ENCODE data around the gene ASB13. TPM values are rescaled to one million over a fixed set of nuclear protein-coding genes. Genes with fewer than 3 reads are reported as not detected.

The ASB13 gene
- total and polyA plus RNA-seq, 2 experiments from 2014 or later = 11.6 to 20.2 TPM

DNA sequence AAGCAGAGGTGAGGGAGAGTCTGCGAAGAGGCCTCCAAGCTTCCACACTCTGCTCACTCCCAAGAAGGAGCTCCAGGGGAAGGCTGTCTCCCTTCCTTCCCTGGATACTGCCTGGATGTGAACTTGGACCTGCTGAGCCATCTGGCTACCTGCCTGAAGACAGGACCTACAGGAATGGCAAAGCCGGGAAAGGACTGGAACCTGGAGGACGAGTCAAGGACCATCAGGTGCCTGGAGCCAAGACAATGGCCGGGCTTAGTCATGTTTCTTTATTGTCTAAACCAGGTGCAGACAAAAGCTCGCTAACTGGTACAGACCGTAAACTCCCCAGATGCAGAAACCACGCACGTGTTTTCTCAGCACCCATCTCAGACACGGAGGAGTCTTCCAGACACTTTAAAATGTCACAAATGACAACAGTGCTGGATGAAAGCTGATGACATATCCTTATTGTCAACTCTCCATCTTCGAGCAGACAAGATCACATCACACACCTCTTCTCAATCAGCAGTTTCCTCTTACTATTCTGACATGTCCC is 12.1 kb downstream of the ASB13 start:
- peaks cover 2% of the 10 kb centered on the region for H3K4me1 ChIP-seq (ENCODE audit: insufficient read depth)
- no peak overlapping the region for H2AFZ ChIP-seq
- no peak overlapping the region for H3K27ac Mint-ChIP-seq
- DNase-seq (ENCODE audit: low spot score) (no peak), ATAC-seq (no peak)
- H3K36me3 ChIP-seq (ENCODE audit: insufficient read depth) = no peaks in the 10 kb centered on the region
- peaks cover 17% of the 10 kb centered on the region for H3K27me3 Mint-ChIP-seq (ENCODE audit: insufficient read depth, low read depth, poor library complexity)
- H3K9me3 Mint-ChIP-seq = no peaks in the 10 kb centered on the region
- H3K79me2 ChIP-seq (replicated peaks; ENCODE audit: insufficient read depth) = peaks cover 26% of the 10 kb centered on the region
- no peaks in the 10 kb centered on the region for H3K27me3 ChIP-seq (ENCODE audit: insufficient read depth)
- H3K4me1 Mint-ChIP-seq = peaks cover 28% of the 10 kb centered on the region
- no peak overlapping the region for H3K4me3 Mint-ChIP-seq
- no peaks in the 10 kb centered on the region for H3K9me2 ChIP-seq (ENCODE audit: insufficient read depth)
- H3K27ac ChIP-seq (ENCODE audit: low read depth) = no peak overlapping the region
- no peak overlapping the region for H3K4me2 ChIP-seq
- no peak overlapping the region for H3K4me3 ChIP-seq
- no peaks in the 10 kb centered on the region; the same call in 2 of the 3 replicates for H3K36me3 Mint-ChIP-seq (ENCODE audit: low read depth)
- H4K20me1 ChIP-seq (replicated peaks; ENCODE audit: insufficient read depth) = peaks cover 1% of the 10 kb centered on the region
- no peak for TF ChIP-seq ZNF114 (CRISPR knock-in tag; IDR thresholded peaks at IDR 0.05)
- TF ChIP-seq EZH2 (IDR thresholded peaks at IDR 0.05; ENCODE audit: low read depth, unreplicated experiment) = no peak
- TF ChIP-seq, protein P1, sequence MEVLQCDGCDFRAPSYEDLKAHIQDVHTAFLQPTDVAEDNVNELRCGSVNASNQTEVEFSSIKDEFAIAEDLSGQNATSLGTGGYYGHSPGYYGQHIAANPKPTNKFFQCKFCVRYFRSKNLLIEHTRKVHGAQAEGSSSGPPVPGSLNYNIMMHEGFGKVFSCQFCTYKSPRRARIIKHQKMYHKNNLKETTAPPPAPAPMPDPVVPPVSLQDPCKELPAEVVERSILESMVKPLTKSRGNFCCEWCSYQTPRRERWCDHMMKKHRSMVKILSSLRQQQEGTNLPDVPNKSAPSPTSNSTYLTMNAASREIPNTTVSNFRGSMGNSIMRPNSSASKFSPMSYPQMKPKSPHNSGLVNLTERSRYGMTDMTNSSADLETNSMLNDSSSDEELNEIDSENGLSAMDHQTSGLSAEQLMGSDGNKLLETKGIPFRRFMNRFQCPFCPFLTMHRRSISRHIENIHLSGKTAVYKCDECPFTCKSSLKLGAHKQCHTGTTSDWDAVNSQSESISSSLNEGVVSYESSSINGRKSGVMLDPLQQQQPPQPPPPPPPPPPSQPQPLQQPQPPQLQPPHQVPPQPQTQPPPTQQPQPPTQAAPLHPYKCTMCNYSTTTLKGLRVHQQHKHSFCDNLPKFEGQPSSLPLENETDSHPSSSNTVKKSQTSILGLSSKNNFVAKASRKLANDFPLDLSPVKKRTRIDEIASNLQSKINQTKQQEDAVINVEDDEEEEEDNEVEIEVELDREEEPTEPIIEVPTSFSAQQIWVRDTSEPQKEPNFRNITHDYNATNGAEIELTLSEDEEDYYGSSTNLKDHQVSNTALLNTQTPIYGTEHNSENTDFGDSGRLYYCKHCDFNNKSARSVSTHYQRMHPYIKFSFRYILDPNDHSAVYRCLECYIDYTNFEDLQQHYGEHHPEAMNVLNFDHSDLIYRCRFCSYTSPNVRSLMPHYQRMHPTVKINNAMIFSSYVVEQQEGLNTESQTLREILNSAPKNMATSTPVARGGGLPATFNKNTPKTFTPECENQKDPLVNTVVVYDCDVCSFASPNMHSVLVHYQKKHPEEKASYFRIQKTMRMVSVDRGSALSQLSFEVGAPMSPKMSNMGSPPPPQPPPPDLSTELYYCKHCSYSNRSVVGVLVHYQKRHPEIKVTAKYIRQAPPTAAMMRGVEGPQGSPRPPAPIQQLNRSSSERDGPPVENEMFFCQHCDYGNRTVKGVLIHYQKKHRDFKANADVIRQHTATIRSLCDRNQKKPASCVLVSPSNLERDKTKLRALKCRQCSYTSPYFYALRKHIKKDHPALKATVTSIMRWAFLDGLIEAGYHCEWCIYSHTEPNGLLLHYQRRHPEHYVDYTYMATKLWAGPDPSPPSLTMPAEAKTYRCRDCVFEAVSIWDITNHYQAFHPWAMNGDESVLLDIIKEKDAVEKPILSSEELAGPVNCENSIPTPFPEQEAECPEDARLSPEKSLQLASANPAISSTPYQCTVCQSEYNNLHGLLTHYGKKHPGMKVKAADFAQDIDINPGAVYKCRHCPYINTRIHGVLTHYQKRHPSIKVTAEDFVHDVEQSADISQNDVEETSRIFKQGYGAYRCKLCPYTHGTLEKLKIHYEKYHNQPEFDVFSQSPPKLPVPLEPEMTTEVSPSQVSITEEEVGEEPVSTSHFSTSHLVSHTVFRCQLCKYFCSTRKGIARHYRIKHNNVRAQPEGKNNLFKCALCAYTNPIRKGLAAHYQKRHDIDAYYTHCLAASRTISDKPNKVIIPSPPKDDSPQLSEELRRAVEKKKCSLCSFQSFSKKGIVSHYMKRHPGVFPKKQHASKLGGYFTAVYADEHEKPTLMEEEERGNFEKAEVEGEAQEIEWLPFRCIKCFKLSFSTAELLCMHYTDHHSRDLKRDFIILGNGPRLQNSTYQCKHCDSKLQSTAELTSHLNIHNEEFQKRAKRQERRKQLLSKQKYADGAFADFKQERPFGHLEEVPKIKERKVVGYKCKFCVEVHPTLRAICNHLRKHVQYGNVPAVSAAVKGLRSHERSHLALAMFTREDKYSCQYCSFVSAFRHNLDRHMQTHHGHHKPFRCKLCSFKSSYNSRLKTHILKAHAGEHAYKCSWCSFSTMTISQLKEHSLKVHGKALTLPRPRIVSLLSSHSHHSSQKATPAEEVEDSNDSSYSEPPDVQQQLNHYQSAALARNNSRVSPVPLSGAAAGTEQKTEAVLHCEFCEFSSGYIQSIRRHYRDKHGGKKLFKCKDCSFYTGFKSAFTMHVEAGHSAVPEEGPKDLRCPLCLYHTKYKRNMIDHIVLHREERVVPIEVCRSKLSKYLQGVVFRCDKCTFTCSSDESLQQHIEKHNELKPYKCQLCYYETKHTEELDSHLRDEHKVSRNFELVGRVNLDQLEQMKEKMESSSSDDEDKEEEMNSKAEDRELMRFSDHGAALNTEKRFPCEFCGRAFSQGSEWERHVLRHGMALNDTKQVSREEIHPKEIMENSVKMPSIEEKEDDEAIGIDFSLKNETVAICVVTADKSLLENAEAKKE (CRISPR knock-in tag; IDR thresholded peaks at IDR 0.05) = no peak
- TF ChIP-seq, protein P2, sequence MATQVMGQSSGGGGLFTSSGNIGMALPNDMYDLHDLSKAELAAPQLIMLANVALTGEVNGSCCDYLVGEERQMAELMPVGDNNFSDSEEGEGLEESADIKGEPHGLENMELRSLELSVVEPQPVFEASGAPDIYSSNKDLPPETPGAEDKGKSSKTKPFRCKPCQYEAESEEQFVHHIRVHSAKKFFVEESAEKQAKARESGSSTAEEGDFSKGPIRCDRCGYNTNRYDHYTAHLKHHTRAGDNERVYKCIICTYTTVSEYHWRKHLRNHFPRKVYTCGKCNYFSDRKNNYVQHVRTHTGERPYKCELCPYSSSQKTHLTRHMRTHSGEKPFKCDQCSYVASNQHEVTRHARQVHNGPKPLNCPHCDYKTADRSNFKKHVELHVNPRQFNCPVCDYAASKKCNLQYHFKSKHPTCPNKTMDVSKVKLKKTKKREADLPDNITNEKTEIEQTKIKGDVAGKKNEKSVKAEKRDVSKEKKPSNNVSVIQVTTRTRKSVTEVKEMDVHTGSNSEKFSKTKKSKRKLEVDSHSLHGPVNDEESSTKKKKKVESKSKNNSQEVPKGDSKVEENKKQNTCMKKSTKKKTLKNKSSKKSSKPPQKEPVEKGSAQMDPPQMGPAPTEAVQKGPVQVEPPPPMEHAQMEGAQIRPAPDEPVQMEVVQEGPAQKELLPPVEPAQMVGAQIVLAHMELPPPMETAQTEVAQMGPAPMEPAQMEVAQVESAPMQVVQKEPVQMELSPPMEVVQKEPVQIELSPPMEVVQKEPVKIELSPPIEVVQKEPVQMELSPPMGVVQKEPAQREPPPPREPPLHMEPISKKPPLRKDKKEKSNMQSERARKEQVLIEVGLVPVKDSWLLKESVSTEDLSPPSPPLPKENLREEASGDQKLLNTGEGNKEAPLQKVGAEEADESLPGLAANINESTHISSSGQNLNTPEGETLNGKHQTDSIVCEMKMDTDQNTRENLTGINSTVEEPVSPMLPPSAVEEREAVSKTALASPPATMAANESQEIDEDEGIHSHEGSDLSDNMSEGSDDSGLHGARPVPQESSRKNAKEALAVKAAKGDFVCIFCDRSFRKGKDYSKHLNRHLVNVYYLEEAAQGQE (IDR thresholded peaks at IDR 0.05; ENCODE audit: unreplicated experiment) = no peak
- no peak for TF ChIP-seq NANOG (IDR thresholded peaks at IDR 0.05; ENCODE audit: borderline replicate concordance)
- TF ChIP-seq, protein P3, sequence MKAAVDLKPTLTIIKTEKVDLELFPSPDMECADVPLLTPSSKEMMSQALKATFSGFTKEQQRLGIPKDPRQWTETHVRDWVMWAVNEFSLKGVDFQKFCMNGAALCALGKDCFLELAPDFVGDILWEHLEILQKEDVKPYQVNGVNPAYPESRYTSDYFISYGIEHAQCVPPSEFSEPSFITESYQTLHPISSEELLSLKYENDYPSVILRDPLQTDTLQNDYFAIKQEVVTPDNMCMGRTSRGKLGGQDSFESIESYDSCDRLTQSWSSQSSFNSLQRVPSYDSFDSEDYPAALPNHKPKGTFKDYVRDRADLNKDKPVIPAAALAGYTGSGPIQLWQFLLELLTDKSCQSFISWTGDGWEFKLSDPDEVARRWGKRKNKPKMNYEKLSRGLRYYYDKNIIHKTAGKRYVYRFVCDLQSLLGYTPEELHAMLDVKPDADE (IDR thresholded peaks at IDR 0.05) = no peak
- no peak for TF ChIP-seq JUNB (IDR thresholded peaks at IDR 0.05; ENCODE audit: unreplicated experiment)
- no peak for TF ChIP-seq STAT1 (IDR thresholded peaks at IDR 0.05; ENCODE audit: unreplicated experiment)
- TF ChIP-seq EZH2phosphoT487 (IDR thresholded peaks at IDR 0.05; ENCODE audit: unreplicated experiment) = no peak
- no peak for TF ChIP-seq POLR2AphosphoS5 (IDR thresholded peaks at IDR 0.05; ENCODE audit: low read depth)
- TF ChIP-seq ZNF331 (CRISPR knock-in tag; IDR thresholded peaks at IDR 0.05; ENCODE audit: low read depth) = no peak
- TF ChIP-seq, protein P4, sequence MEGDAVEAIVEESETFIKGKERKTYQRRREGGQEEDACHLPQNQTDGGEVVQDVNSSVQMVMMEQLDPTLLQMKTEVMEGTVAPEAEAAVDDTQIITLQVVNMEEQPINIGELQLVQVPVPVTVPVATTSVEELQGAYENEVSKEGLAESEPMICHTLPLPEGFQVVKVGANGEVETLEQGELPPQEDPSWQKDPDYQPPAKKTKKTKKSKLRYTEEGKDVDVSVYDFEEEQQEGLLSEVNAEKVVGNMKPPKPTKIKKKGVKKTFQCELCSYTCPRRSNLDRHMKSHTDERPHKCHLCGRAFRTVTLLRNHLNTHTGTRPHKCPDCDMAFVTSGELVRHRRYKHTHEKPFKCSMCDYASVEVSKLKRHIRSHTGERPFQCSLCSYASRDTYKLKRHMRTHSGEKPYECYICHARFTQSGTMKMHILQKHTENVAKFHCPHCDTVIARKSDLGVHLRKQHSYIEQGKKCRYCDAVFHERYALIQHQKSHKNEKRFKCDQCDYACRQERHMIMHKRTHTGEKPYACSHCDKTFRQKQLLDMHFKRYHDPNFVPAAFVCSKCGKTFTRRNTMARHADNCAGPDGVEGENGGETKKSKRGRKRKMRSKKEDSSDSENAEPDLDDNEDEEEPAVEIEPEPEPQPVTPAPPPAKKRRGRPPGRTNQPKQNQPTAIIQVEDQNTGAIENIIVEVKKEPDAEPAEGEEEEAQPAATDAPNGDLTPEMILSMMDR (conservative IDR thresholded peaks at IDR 0.05; ENCODE audit: low read depth in 2 of 2) = no peak
- TF ChIP-seq CREB1 (CRISPR knock-in tag; IDR thresholded peaks at IDR 0.05; ENCODE audit: low read depth) = no peak
- H3F3A ChIP-seq (replicated peaks; ENCODE audit: low read depth) = no peaks in the 10 kb centered on the region

Data from GM23338 (cell line).